ENCODE results near the gene PHLPP2.

- TF ChIP-seq, protein P1, sequence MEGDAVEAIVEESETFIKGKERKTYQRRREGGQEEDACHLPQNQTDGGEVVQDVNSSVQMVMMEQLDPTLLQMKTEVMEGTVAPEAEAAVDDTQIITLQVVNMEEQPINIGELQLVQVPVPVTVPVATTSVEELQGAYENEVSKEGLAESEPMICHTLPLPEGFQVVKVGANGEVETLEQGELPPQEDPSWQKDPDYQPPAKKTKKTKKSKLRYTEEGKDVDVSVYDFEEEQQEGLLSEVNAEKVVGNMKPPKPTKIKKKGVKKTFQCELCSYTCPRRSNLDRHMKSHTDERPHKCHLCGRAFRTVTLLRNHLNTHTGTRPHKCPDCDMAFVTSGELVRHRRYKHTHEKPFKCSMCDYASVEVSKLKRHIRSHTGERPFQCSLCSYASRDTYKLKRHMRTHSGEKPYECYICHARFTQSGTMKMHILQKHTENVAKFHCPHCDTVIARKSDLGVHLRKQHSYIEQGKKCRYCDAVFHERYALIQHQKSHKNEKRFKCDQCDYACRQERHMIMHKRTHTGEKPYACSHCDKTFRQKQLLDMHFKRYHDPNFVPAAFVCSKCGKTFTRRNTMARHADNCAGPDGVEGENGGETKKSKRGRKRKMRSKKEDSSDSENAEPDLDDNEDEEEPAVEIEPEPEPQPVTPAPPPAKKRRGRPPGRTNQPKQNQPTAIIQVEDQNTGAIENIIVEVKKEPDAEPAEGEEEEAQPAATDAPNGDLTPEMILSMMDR (conservative IDR thresholded peaks at IDR 0.05; ENCODE audit: low read length): no peak
- TF ChIP-seq EZH2phosphoT487 (IDR thresholded peaks at IDR 0.05; ENCODE audit: borderline replicate concordance): no peak
Measured at GRCh38 chr16:71600822-71601221, 123.7 kb downstream of the PHLPP2 start.
